Dendritic cell treated with granulocyte-macrophage colony-stimulating factor and Interleukin-4, amounts not matched to agents 40 ng/mL and 50 ng/mL, for 4 days (primary cell): Measurements from ENCODE around the gene MCIDAS.

Source experiments
- H3K27ac Mint-ChIP-seq: one replicate; pipeline ENCODE4 v1.8.0; 2022; ENCODE audit warnings: mild to moderate bottlenecking, mixed read lengths
- H3K27me3 Mint-ChIP-seq: one replicate; pipeline ENCODE4 v1.8.0; 2022; ENCODE audit warnings: mild to moderate bottlenecking, mixed read lengths
- H3K36me3 Mint-ChIP-seq: one replicate; pipeline ENCODE4 v1.8.0; 2022; ENCODE audit warnings: low read depth, mixed read lengths
- H3K4me1 Mint-ChIP-seq: one replicate; pipeline ENCODE4 v1.8.0; 2022; ENCODE audit warnings: low read depth, mixed read lengths
- H3K4me3 Mint-ChIP-seq: one replicate; pipeline ENCODE4 v1.8.0; 2022; ENCODE audit warnings: mild to moderate bottlenecking, moderate library complexity, mixed read lengths
- H3K9me3 Mint-ChIP-seq: one replicate; pipeline ENCODE4 v1.8.0; 2022; ENCODE audit warnings: mixed read lengths
- intact Hi-C: fragments of 100-400 bp; cut with micrococcal nuclease; formaldehyde crosslinking; loops from one replicate; pipeline ENCODE4 v1.15.0; 2022

MCIDAS gene

GRCh38 chr5:55226934-55227663 lies at the start of gene MCIDAS:
TSS of gene MCIDAS (minus strand) at chr5:55227315. CDS start at chr5:55227138, 177 bp downstream.
- peaks cover 49% of the 10 kb centered on the region for H3K4me1 Mint-ChIP-seq
- no peak within 1 kb of the TSS for H3K27ac Mint-ChIP-seq
- intact Hi-C loops = no loop called here

GRCh38 chr5:55276771-55277170 lies 49.7 kb upstream of the MCIDAS start:
- no peaks in the 10 kb centered on the region for H3K4me1 Mint-ChIP-seq
- intact Hi-C loops = loop anchor here (10.0 kb wide), 1 partner anchor 688 kb away; no protein-coding TSS in a partner anchor
- H3K9me3 Mint-ChIP-seq = no peaks in the 10 kb centered on the region
- no peak overlapping the region for H3K4me3 Mint-ChIP-seq
- peaks cover 86% of the 10 kb centered on the region for H3K36me3 Mint-ChIP-seq
- no peak overlapping the region for H3K27ac Mint-ChIP-seq
- H3K27me3 Mint-ChIP-seq = no peaks in the 10 kb centered on the region

More at GRCh38 chr5:55226934-55227663, at the start of gene MCIDAS:
- H3K36me3 Mint-ChIP-seq = peaks cover under 1% of the 10 kb centered on the region
- no peaks in the 10 kb centered on the region for H3K9me3 Mint-ChIP-seq
- peak within 1 kb of the TSS; percentile 53 for H3K4me3 Mint-ChIP-seq
- H3K27me3 Mint-ChIP-seq = peaks cover 97% of the 10 kb centered on the region

- H3K4me1 Mint-ChIP-seq = no peaks in the 10 kb centered on the region
- H3K4me3 Mint-ChIP-seq = no peak overlapping the region
- H3K9me3 Mint-ChIP-seq = no peaks in the 10 kb centered on the region
- H3K36me3 Mint-ChIP-seq = peaks cover 77% of the 10 kb centered on the region
- no peaks in the 10 kb centered on the region for H3K27me3 Mint-ChIP-seq
- intact Hi-C loops = no loop called here
- H3K27ac Mint-ChIP-seq = no peak overlapping the region
These were observed 31.2 kb upstream of the MCIDAS start for GRCh38 chr5:55258339-55258738.

- H3K36me3 Mint-ChIP-seq = peaks cover 47% of the 10 kb centered on the region
- no peaks in the 10 kb centered on the region for H3K4me1 Mint-ChIP-seq
- no peak overlapping the region for H3K4me3 Mint-ChIP-seq
- intact Hi-C loops = no loop called here
- no peak overlapping the region for H3K27ac Mint-ChIP-seq
- no peaks in the 10 kb centered on the region for H3K9me3 Mint-ChIP-seq
- peaks cover 4% of the 10 kb centered on the region for H3K27me3 Mint-ChIP-seq
These were observed 27.7 kb upstream of the MCIDAS start for GRCh38 chr5:55254802-55255201.

- peaks cover 9% of the 10 kb centered on the region for H3K36me3 Mint-ChIP-seq
These were observed 22.9 kb upstream of the MCIDAS start for GRCh38 chr5:55250064-55250463.

GRCh38 chr5:55241746-55242145 lies 14.6 kb upstream of the MCIDAS start:
- no peaks in the 10 kb centered on the region for H3K9me3 Mint-ChIP-seq
- H3K36me3 Mint-ChIP-seq = no peaks in the 10 kb centered on the region
- H3K4me3 Mint-ChIP-seq = no peak overlapping the region
- H3K27ac Mint-ChIP-seq = no peak overlapping the region
- peaks cover 41% of the 10 kb centered on the region for H3K27me3 Mint-ChIP-seq
- H3K4me1 Mint-ChIP-seq = no peaks in the 10 kb centered on the region
- intact Hi-C loops = no loop called here

More at GRCh38 chr5:55250064-55250463, 22.9 kb upstream of the MCIDAS start:
- Mint-ChIP-seq H3K27me3 (peaks cover 9% of the 10 kb centered on the region), H3K9me3 (peaks cover 22% of the 10 kb centered on the region), H3K27ac (no peak overlapping the region), H3K4me3 (no peak overlapping the region), H3K4me1 (no peaks in the 10 kb centered on the region)
- intact Hi-C loops = no loop called here

GRCh38 chr5:55236800-55237199 lies 9.7 kb upstream of the MCIDAS start:
- no peak overlapping the region for H3K27ac Mint-ChIP-seq
- no peaks in the 10 kb centered on the region for H3K9me3 Mint-ChIP-seq
- H3K27me3 Mint-ChIP-seq = peaks cover 81% of the 10 kb centered on the region
- peaks cover 11% of the 10 kb centered on the region for H3K4me1 Mint-ChIP-seq
- H3K36me3 Mint-ChIP-seq = peaks cover 6% of the 10 kb centered on the region
- H3K4me3 Mint-ChIP-seq = no peak overlapping the region
- intact Hi-C loops = no loop called here

- peaks cover 6% of the 10 kb centered on the region for H3K36me3 Mint-ChIP-seq
- H3K4me3 Mint-ChIP-seq = peak overlapping the region; percentile 86
- H3K27me3 Mint-ChIP-seq = peaks cover 91% of the 10 kb centered on the region
- H3K27ac Mint-ChIP-seq = no peak overlapping the region
- H3K9me3 Mint-ChIP-seq = no peaks in the 10 kb centered on the region
- intact Hi-C loops = loop anchor here (5.0 kb wide), 1 partner anchor 62 kb away; the partner anchor contains the start of gene CDC20B
- H3K4me1 Mint-ChIP-seq = peaks cover 22% of the 10 kb centered on the region
These were observed 7.1 kb upstream of the MCIDAS start for GRCh38 chr5:55234121-55234700.

- no peak within 1 kb of the TSS for H3K27ac Mint-ChIP-seq
- peak within 1 kb of the TSS; percentile 86 for H3K4me3 Mint-ChIP-seq
- intact Hi-C loops = loop anchor here (5.0 kb wide), 1 partner anchor 61 kb away; the partner anchor contains the start of gene CDC20B
- peaks cover 22% of the 10 kb centered on the region for H3K4me1 Mint-ChIP-seq
- peaks cover 92% of the 10 kb centered on the region for H3K27me3 Mint-ChIP-seq
- peaks cover 6% of the 10 kb centered on the region for H3K36me3 Mint-ChIP-seq
- no peaks in the 10 kb centered on the region for H3K9me3 Mint-ChIP-seq
These were observed 6.1 kb upstream of the MCIDAS start, which contains the start of gene CCNO for GRCh38 chr5:55232985-55233928. TSS of gene CCNO (minus strand) at chr5:55233608. CDS start at chr5:55233523, 85 bp downstream.

- peak overlapping the region; percentile 86 for H3K4me3 Mint-ChIP-seq
- intact Hi-C loops = loop anchor here (5.0 kb wide), 1 partner anchor 60 kb away; the partner anchor contains the start of gene CDC20B
- peaks cover 6% of the 10 kb centered on the region for H3K36me3 Mint-ChIP-seq
- H3K4me1 Mint-ChIP-seq = peaks cover 28% of the 10 kb centered on the region
- no peaks in the 10 kb centered on the region for H3K9me3 Mint-ChIP-seq
- peaks cover 97% of the 10 kb centered on the region for H3K27me3 Mint-ChIP-seq
- no peak overlapping the region for H3K27ac Mint-ChIP-seq
These were observed 5.3 kb upstream of the MCIDAS start for GRCh38 chr5:55232271-55232984.

- Mint-ChIP-seq H3K4me3 (peak overlapping the region; percentile 86), H3K9me3 (no peaks in the 10 kb centered on the region), H3K27me3 (peaks cover 96% of the 10 kb centered on the region), H3K27ac (no peak overlapping the region), H3K36me3 (peaks cover 6% of the 10 kb centered on the region), H3K4me1 (peaks cover 28% of the 10 kb centered on the region)
- intact Hi-C loops = loop anchor here (5.0 kb wide), 1 partner anchor 60 kb away; the partner anchor contains the start of gene CDC20B
These were observed 4.8 kb upstream of the MCIDAS start for GRCh38 chr5:55231919-55232270.

- no peak overlapping the region for H3K27ac Mint-ChIP-seq
- H3K4me3 Mint-ChIP-seq = peak overlapping the region; percentile 86
- H3K36me3 Mint-ChIP-seq = peaks cover 6% of the 10 kb centered on the region
- intact Hi-C loops = loop anchor here (5.0 kb wide), 1 partner anchor 59 kb away; the partner anchor contains the start of gene CDC20B
- H3K4me1 Mint-ChIP-seq = peaks cover 31% of the 10 kb centered on the region
- H3K27me3 Mint-ChIP-seq = peaks cover 95% of the 10 kb centered on the region
- H3K9me3 Mint-ChIP-seq = no peaks in the 10 kb centered on the region
These were observed 4.2 kb upstream of the MCIDAS start for GRCh38 chr5:55231029-55231918.
